Fibroblast of peridontal ligament (primary cell): ENCODE data around the gene ABHD16A.
A peak's percentile ranks its signal among the peaks of the same experiment; 100 is the strongest.

Experiments used
- DNase-seq: peaks from one replicate; pipeline ENCODE4 v3.0.0-alpha.2; 2010; ENCODE audit errors: extremely low read depth

The ABHD16A gene

DNA sequence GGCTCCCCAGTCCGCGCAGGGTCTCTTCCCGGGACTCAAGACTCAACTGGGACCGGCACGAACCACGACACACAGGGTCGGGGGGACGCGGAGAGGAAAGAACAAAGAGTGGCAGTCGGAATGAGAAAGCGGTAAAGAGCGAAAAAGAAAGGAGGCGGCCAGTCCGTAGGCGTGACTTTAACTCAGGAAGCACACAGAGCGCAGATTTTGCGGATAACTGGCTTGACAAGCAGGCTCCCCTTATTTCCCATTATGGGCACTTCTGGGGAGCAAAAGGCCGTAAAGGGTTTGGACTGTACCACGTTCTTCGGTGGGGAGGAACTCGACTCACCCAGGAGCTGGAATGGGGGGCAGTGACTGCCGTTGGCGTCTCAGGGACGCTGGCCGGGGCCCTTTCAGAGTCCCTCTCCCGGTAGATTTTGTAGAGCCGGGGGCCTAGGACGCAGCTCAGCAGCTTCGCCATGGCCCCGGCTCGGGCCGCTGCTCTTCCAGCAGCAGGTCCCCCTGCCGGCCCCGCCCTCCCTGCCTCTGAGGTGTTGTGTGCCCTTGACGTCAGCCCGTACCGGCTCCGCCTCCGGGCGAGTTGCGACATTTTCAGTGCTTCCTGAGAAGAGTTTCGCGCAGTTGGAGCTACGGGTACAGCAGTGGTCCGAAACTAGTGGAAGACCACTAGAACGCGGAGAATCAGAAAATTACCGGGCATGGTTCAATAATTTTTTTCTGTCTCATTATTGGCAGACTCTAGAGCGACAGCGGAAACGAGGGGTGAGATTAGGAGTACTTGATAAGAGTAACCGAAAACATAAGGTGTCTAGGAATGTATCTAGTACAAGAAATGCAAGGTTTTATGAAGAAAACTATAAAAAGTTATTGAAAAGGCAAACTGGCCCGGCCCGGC is at the start of gene ABHD16A:
TSS of gene ABHD16A (minus strand) at position 506 of the 898 bp plus-strand sequence. CDS start at position 463, 43 bp downstream.
- peak; percentile 98 for DNase-seq

- DNase-seq: peak; percentile 76
These were observed 49.7 kb upstream of the ABHD16A start for GRCh38 chr6:31752739-31753319.

- no peak for DNase-seq
These were observed 47.4 kb upstream of the ABHD16A start for GRCh38 chr6:31750411-31751022.

DNA sequence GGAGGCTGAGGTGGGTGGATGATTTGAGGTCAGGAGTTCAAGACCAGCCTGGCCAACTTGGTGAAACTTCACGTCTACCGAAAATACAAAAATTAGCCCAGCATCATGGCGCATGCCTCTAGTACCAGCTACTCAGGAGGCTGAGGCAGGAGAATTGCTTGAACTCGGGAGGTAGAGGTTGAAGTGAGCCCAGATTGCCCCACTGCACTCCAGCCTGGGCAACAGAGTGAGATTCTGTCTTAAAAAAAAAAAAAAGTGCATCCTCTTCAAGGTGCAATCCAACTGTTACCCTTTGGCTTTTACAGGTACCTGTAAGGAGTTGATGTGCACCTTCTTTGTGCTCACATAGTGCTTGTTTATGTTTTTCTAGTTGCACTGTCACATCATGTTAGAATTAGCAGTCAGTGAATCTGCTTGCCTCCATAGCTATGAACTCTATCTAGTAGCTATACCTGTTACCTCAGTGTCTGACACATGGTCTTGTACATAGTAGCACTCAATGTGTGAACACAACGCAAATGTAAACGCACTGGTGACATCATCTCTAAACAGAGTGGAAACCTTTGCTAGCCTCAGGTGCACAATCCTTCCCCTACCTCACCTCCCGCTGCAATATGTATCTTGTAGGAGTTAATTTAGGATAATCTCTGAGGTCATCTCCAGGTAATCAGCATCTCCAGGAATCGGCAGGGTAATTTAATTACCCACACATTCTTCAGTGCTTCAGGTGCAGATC is 46.3 kb upstream of the ABHD16A start:
- DNase-seq: no peak

- DNase-seq: no peak
These were observed 41.3 kb upstream of the ABHD16A start for GRCh38 chr6:31744422-31744821.

GRCh38 chr6:31742894-31743293 is 39.8 kb upstream of the ABHD16A start:
- DNase-seq: no peak

- no peak for DNase-seq
These were observed 38.7 kb upstream of the ABHD16A start for GRCh38 chr6:31741815-31742214.

GRCh38 chr6:31740397-31741223 is 37.5 kb upstream of the ABHD16A start:
- no peak for DNase-seq

DNA sequence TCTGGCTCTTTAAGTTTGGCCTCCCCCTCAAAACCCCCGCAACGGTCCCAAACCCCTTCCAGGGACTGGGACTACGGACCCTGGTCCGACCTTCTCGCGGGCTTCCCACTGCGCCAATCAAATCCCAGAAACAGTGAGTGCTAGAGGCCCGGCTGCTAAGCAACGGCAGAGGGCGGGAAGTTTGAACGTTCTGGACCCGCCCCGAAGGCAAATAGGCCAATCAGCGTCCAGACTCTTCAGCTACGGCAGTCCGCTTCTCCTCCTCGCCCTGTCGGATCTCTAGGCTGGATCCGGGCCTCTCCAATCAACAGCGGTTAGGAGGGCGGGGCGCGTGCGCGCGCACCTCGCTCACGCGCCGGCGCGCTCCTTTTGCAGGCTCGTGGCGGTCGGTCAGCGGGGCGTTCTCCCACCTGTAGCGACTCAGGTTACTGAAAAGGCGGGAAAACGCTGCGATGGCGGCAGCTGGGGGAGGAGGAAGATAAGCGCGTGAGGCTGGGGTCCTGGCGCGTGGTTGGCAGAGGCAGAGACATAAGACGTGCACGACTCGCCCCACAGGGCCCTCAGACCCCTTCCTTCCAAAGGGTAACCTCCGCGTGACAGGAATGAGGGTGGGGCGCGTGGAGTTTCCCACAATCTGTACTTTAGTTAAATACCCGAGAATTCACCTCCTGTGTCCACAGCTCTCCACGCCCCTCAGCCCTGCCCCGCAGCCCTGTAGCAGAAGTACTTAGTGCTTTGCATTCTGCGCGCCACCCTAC is 36.7 kb upstream of the ABHD16A start, which contains the start of gene MSH5:
TSS of gene MSH5 (plus strand) at position 367 of the 758 bp plus-strand sequence. CDS start 462 bp downstream, outside the sequence.
- peak; percentile 98 for DNase-seq

GRCh38 chr6:31737991-31738979 is 35.2 kb upstream of the ABHD16A start:
- DNase-seq: peak; percentile 88

DNA sequence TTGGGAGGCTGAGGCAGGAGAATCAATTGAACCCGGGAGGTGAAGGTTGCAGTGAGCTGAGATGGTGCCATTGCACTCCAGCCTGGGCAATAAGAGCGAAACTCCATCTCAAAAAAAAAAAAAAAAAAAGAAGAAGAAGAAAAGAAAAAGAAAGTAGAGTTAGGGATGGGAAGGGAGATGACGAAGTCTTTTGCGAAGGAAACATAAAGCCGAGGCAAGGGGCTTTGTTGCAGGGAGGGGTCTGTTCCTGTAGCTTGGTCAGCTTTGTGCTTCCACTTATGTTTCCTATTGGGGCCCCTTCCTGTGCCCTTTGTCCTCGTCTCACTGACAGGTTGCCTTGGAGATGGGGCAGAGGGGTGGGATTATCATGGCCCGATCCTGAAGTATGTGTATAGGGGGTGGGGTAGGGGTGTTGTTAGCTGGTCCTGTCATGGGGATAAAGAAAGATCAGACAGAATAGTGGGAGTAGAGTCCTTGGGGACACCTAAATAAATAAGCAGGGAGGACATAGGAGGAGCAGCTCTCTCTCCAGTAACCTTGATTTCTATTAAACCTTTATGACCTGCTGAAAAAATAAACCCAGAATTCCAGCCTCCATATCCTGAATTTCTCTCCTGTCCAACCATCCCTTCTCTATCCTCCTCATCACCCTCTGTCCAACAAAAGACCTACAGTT is 34.3 kb upstream of the ABHD16A start:
- no peak for DNase-seq

- DNase-seq: no peak
These were observed 33.7 kb upstream of the ABHD16A start for GRCh38 chr6:31736768-31737314.

- DNase-seq: peak; percentile 70
These were observed 33.1 kb upstream of the ABHD16A start, which contains the start of gene CLIC1 for GRCh38 chr6:31736021-31736767. Gene CLIC1, minus strand, starts transcription at chr6:31736530. Its CDS starts 230 bp downstream, at chr6:31736300.

DNA sequence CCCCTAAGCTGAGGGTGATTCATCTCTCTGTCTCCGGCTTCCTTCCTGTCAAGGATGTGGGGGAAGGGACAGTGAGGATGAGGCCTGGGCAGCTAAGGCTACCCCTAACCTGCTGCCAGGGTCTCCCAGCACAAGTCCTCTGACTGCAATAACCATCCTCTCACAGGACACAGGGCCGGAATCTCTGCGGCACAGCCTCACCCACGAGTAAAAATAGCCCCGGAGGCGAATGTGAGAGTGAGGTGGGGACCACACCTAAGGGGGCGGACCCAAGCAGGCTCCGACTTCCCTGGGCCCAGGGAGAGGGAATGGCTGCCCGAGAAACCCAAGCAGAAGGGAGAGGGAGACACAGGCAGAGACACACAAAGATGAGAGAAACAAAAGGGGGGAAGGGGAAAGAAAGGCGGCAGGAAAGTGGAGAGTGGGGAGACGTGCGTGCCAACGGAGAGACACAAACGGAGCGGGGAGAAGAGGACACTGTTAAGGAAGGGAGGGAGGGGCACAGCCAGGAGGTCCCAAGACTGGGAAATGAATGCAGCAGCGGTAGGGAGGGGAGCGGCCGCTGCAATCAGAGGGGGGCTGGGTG is 31.8 kb upstream of the ABHD16A start:
- peak; percentile 56 for DNase-seq

DNA sequence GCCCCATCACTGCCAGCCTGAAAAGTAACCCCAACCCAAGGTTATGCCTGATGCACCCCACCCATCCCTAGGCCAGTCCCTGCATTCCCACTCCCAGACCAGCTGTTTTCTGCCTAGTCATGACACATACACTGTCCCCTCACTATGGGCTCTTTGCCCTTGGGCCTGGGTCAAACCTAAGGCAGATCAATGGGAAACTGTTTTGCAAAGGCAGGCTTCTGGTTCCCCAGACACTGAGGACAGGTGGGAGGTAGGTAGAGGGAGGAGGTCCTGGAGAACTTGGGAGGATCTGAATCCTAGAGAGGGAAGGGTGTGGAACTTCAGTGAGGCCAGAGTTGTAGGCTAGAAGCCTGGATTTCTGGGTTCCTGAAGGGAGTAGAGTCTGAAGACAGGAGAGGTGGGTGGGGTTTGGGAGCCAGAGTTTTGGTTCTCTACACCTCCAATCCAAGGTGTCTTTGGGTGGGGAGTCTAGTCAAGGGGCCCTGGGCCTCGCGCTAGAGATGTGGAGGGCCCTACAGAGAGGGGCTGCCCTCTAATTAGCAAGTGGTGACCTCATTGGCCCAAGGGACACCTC is 31.2 kb upstream of the ABHD16A start:
- DNase-seq: no peak

- DNase-seq: no peak
These were observed 30.6 kb upstream of the ABHD16A start for GRCh38 chr6:31733734-31734133.
